Measurements from ENCODE around the gene TRH. TPM values are rescaled to one million over a fixed set of nuclear protein-coding genes. Genes with fewer than 3 reads are reported as not detected.
A peak's percentile ranks its signal among the peaks of the same experiment; 100 is the strongest.

The TRH gene
- total and polyA plus RNA-seq, 2 donors from 2014 or later, result not detected

DNA sequence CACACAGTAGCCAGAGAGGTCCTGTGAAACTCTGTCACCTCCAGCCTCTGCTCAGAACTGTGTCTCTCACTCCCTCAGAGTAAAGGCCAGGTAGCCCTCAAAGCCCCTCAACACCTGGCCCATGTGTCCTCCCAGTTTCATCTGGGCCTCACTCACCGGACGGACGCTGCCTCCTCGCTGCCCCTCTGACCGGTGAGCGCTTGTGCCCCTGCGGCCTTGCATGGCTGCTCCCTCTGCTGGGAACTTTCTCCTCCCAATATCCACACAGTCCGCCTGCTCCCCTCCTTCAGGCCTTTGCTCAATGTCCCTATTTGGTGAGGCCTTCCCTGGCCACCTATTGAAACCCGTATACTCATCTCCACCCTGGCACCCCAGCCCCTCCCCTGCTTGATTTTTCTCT, 36.8 kb upstream of the TRH start:
- Histone ChIP-seq H3K4me3 (ENCODE audit: low read length in 3 of 3) (no peak overlapping the region), H3K27ac (ENCODE audit: low read depth in 2 of 2, low read length in 2 of 2) (no peak overlapping the region), H3K9me3 (ENCODE audit: control insufficient read depth in 2 of 3, insufficient read depth in 1 of 3, low read length in 3 of 3) (no peaks in the 10 kb centered on the region), H3K36me3 (ENCODE audit: control insufficient read depth in 2 of 3, insufficient read depth in 3 of 3, low read length in 3 of 3) (no peaks in the 10 kb centered on the region), H3K9ac (ENCODE audit: low read length in 3 of 3) (no peak overlapping the region), H3K4me1 (ENCODE audit: control insufficient read depth in 2 of 3, insufficient read depth in 2 of 3, low read depth in 1 of 3, low read length in 3 of 3) (peaks cover 0 to 3% (median 0%) of the 10 kb centered on the region in 3 donors), H3K27me3 (ENCODE audit: control insufficient read depth, insufficient read depth, low read length) (no peaks in the 10 kb centered on the region)
- no peak for FAIRE-seq
- peak in 2 of 5 donors; percentile 19 to 22 for DNase-seq
- intact Hi-C loops (cut with DNase I), result no loop called here
- TF ChIP-seq, protein P1, sequence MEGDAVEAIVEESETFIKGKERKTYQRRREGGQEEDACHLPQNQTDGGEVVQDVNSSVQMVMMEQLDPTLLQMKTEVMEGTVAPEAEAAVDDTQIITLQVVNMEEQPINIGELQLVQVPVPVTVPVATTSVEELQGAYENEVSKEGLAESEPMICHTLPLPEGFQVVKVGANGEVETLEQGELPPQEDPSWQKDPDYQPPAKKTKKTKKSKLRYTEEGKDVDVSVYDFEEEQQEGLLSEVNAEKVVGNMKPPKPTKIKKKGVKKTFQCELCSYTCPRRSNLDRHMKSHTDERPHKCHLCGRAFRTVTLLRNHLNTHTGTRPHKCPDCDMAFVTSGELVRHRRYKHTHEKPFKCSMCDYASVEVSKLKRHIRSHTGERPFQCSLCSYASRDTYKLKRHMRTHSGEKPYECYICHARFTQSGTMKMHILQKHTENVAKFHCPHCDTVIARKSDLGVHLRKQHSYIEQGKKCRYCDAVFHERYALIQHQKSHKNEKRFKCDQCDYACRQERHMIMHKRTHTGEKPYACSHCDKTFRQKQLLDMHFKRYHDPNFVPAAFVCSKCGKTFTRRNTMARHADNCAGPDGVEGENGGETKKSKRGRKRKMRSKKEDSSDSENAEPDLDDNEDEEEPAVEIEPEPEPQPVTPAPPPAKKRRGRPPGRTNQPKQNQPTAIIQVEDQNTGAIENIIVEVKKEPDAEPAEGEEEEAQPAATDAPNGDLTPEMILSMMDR (IDR thresholded peaks at IDR 0.05; ENCODE audit: borderline replicate concordance, extremely low read depth, insufficient read depth), result no peak

DNA sequence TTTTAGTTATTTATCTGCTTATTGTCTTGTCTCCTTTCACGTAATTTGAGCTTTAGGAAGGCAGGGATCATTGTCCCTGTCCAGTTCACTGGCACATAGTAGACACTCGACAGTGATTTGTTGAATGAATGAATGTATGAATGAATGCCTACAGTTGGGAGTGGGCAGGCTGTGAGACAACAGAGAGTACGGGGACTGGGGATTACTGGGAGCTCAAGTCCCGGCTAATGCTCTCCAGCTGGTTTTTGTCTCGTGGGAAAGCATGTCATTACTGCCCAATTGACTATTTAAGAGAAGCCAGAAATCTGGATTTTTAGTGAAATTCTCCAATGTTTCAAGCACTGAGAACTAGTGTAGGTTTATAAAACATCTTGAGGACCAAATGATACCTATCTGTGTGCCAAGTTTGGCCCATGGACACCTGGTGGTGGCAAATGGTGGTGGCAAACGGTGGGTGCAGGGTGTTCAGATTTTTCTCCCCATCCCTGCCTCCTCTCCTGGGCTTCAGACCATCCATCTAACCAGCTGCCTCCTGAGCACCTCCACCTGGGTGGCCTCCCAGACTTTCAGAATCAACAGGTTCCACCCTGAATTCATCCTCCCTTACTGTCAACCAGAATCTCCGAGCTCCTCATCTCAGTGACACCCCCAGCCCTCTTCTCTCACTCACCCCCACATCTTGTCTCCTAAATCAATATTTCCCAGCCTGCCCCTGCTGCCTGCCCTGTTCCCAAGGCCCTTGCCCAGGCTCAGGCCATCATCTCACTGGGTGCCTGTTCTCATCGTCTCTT, 36.2 kb upstream of the TRH start:
- Histone ChIP-seq H3K4me1 (ENCODE audit: control insufficient read depth in 2 of 3, insufficient read depth in 2 of 3, low read depth in 1 of 3, low read length in 3 of 3) (peaks cover 0 to 3% (median 0%) of the 10 kb centered on the region in 3 donors), H3K27me3 (ENCODE audit: control insufficient read depth, insufficient read depth, low read length) (no peaks in the 10 kb centered on the region), H3K4me3 (ENCODE audit: low read length in 3 of 3) (no peak overlapping the region), H3K36me3 (ENCODE audit: control insufficient read depth in 2 of 3, insufficient read depth in 3 of 3, low read length in 3 of 3) (no peaks in the 10 kb centered on the region), H3K9me3 (ENCODE audit: control insufficient read depth in 2 of 3, insufficient read depth in 1 of 3, low read length in 3 of 3) (no peaks in the 10 kb centered on the region), H3K27ac (ENCODE audit: low read depth in 2 of 2, low read length in 2 of 2) (no peak overlapping the region), H3K9ac (ENCODE audit: low read length in 3 of 3) (no peak overlapping the region)
- TF ChIP-seq, protein P1 (IDR thresholded peaks at IDR 0.05; ENCODE audit: borderline replicate concordance, extremely low read depth, insufficient read depth), result no peak
- intact Hi-C loops (cut with DNase I), result no loop called here
- no peak for FAIRE-seq
- DNase-seq, result peak in 2 of 5 donors; percentile 5 to 23

DNA sequence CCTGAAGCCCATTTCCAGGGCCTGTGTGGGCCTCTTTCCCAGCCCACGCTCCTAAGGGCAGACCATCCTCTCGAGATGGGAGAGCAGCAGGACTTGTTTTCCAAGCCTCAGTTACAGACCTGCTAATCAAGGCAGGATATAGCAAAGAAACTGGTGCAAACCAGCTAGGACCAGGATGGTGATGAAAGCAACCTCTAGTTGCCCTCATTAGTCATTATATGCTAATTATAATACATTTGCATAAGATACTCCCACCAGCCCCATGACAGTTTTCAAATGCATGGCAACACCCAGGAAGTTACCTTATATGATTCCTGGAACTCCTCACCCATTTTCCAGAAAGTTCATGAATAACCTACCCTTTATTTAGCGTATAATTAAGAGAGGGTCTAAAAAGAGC, 34.4 kb upstream of the TRH start:
- TF ChIP-seq, protein P1 (IDR thresholded peaks at IDR 0.05; ENCODE audit: borderline replicate concordance, extremely low read depth, insufficient read depth), result no peak
- H3K4me1 ChIP-seq (ENCODE audit: control insufficient read depth in 2 of 3, insufficient read depth in 2 of 3, low read depth in 1 of 3, low read length in 3 of 3), result no peaks in the 10 kb centered on the region
- H3K4me3 ChIP-seq (ENCODE audit: low read length in 3 of 3), result no peak overlapping the region
- FAIRE-seq, result no peak
- DNase-seq, result no peak
- no peaks in the 10 kb centered on the region for H3K27me3 ChIP-seq (ENCODE audit: control insufficient read depth, insufficient read depth, low read length)
- no peaks in the 10 kb centered on the region for H3K36me3 ChIP-seq (ENCODE audit: control insufficient read depth in 2 of 3, insufficient read depth in 3 of 3, low read length in 3 of 3)
- no peak overlapping the region for H3K27ac ChIP-seq (ENCODE audit: low read depth in 2 of 2, low read length in 2 of 2)
- no peak overlapping the region for H3K9ac ChIP-seq (ENCODE audit: low read length in 3 of 3)
- H3K9me3 ChIP-seq (ENCODE audit: control insufficient read depth in 2 of 3, insufficient read depth in 1 of 3, low read length in 3 of 3), result no peaks in the 10 kb centered on the region
- intact Hi-C loops (cut with DNase I), result no loop called here
